Activated naive CD4-positive, alpha-beta T cell treated with anti-CD3 and anti-CD28 coated beads, Interleukin-2, amount 50 U/mL, for 72 hours (primary cell): ENCODE data around the gene NEDD8. TPM values are rescaled to one million over a fixed set of nuclear protein-coding genes. Genes with fewer than 3 reads are reported as not detected.

Experiments
- ATAC-seq, 2 donors: fragments of 150-1000 bp; cut with Tn5 transposase; 2 replicates each; pipeline ENCODE4 v1.10.0; 2021; ENCODE audit warnings: mild to moderate bottlenecking in 2 of 2, moderate library complexity in 2 of 2
- DNase-seq, 2 donors: peaks; one replicate each; pipeline ENCODE4 v3.0.0; 2021 to 2022; ENCODE audit warnings: low spot score in 2 of 2
- H3K27ac Mint-ChIP-seq, 2 donors: one replicate each; pipeline ENCODE4 v1.8.0; 2022; ENCODE audit warnings: mild to moderate bottlenecking in 2 of 2, mixed read lengths in 2 of 2
- H3K36me3 Mint-ChIP-seq, 2 donors: one replicate each; pipeline ENCODE4 v1.8.0; 2022; ENCODE audit warnings: mixed read lengths in 2 of 2
- H3K9me3 Mint-ChIP-seq, 2 donors: one replicate each; pipeline ENCODE4 v1.8.0; 2022; ENCODE audit warnings: mixed read lengths in 2 of 2
- total RNA-seq, 2 donors: library from RNA; stranded (reverse); gene quantifications; one replicate each; pipeline ENCODE4 v1.2.3, GENCODE V29; 2022

Gene NEDD8
- 100 to 1,000 TPM; 172 to 210 TPM for total RNA-seq

GRCh38 chr14:24232121-24232644, at the start of gene NEDD8:
TSS of gene NEDD8 (minus strand) at chr14:24232367. CDS start at chr14:24232267, 100 bp downstream.
- no peaks in the 10 kb centered on the region for H3K9me3 Mint-ChIP-seq
- peak; percentile 86 to 95 for ATAC-seq
- DNase-seq: peak; percentile 86
- H3K27ac Mint-ChIP-seq: peak within 1 kb of the TSS; percentile 94 to 96
- H3K36me3 Mint-ChIP-seq: peaks cover 16 to 51% of the 10 kb centered on the region in 2 donors

GRCh38 chr14:24281636-24282035, 49.5 kb upstream of the NEDD8 start:
- no peak for DNase-seq
- H3K36me3 Mint-ChIP-seq: peaks cover 4 to 8% of the 10 kb centered on the region in 2 donors
- H3K27ac Mint-ChIP-seq: no peak overlapping the region

GRCh38 chr14:24280797-24281460, 48.8 kb upstream of the NEDD8 start:
- Mint-ChIP-seq H3K9me3 (peaks cover 0 to 8% of the 10 kb centered on the region in 2 donors), H3K36me3 (peaks cover 4 to 8% of the 10 kb centered on the region in 2 donors), H3K27ac (peak overlapping the region in 1 of 2 donors; percentile 15)
- DNase-seq (no peak), ATAC-seq (no peak)

More at GRCh38 chr14:24281636-24282035, 49.5 kb upstream of the NEDD8 start:
- H3K9me3 Mint-ChIP-seq: peaks cover 0 to 8% of the 10 kb centered on the region in 2 donors
- no peak for ATAC-seq

- Mint-ChIP-seq H3K9me3 (peaks cover 0 to 8% of the 10 kb centered on the region in 2 donors), H3K27ac (peak overlapping the region; percentile 23 to 37), H3K36me3 (peaks cover 4 to 8% of the 10 kb centered on the region in 2 donors)
- peak; percentile 25 to 78 for DNase-seq
- ATAC-seq: peak; percentile 77 to 98
These were observed 47.4 kb upstream of the NEDD8 start for GRCh38 chr14:24279301-24280186.

GRCh38 chr14:24278424-24278823, 46.3 kb upstream of the NEDD8 start:
- H3K36me3 Mint-ChIP-seq: peaks cover 4 to 8% of the 10 kb centered on the region in 2 donors
- ATAC-seq: no peak

GRCh38 chr14:24277606-24278321, 45.6 kb upstream of the NEDD8 start:
- no peak for ATAC-seq
- H3K27ac Mint-ChIP-seq: peak overlapping the region; percentile 23 to 45
- peaks cover 4 to 8% of the 10 kb centered on the region in 2 donors for H3K36me3 Mint-ChIP-seq
- H3K9me3 Mint-ChIP-seq: peaks cover 0 to 8% of the 10 kb centered on the region in 2 donors
- no peak for DNase-seq

More at GRCh38 chr14:24278424-24278823, 46.3 kb upstream of the NEDD8 start:
- Mint-ChIP-seq H3K9me3 (peaks cover 0 to 8% of the 10 kb centered on the region in 2 donors), H3K27ac (peak overlapping the region; percentile 23 to 73)
- no peak for DNase-seq

GRCh38 chr14:24277071-24277470, 44.9 kb upstream of the NEDD8 start:
- H3K9me3 Mint-ChIP-seq: peaks cover 0 to 8% of the 10 kb centered on the region in 2 donors
- H3K27ac Mint-ChIP-seq: no peak overlapping the region
- peaks cover 4 to 8% of the 10 kb centered on the region in 2 donors for H3K36me3 Mint-ChIP-seq

GRCh38 chr14:24274101-24274543, 42.0 kb upstream of the NEDD8 start:
- peak; percentile 71 to 77 for ATAC-seq
- H3K27ac Mint-ChIP-seq: peak overlapping the region; percentile 45 to 73

More at GRCh38 chr14:24277071-24277470, 44.9 kb upstream of the NEDD8 start:
- ATAC-seq: no peak
- DNase-seq: no peak

GRCh38 chr14:24273422-24273998, 41.3 kb upstream of the NEDD8 start:
- ATAC-seq (no peak), DNase-seq (no peak)
- Mint-ChIP-seq H3K36me3 (peaks cover 4 to 5% of the 10 kb centered on the region in 2 donors), H3K9me3 (peaks cover 0 to 4% of the 10 kb centered on the region in 2 donors), H3K27ac (peak overlapping the region; percentile 68 to 73)

More at GRCh38 chr14:24274101-24274543, 42.0 kb upstream of the NEDD8 start:
- peak; percentile 54 to 70 for DNase-seq
- Mint-ChIP-seq H3K36me3 (peaks cover 4 to 8% of the 10 kb centered on the region in 2 donors), H3K9me3 (peaks cover 0 to 8% of the 10 kb centered on the region in 2 donors)

- Mint-ChIP-seq H3K9me3 (no peaks in the 10 kb centered on the region), H3K27ac (peak overlapping the region; percentile 11 to 90), H3K36me3 (no peaks in the 10 kb centered on the region)
- ATAC-seq (no peak), DNase-seq (no peak)
These were observed 40.3 kb upstream of the NEDD8 start for GRCh38 chr14:24272467-24272866.

- no peak for ATAC-seq
- Mint-ChIP-seq H3K36me3 (peaks cover 5 to 6% of the 10 kb centered on the region in 2 donors), H3K27ac (peak overlapping the region; percentile 90 to 92), H3K9me3 (no peaks in the 10 kb centered on the region)
- no peak for DNase-seq
These were observed 39.7 kb upstream of the NEDD8 start for GRCh38 chr14:24271834-24272263.

GRCh38 chr14:24271134-24271833, 39.1 kb upstream of the NEDD8 start, which contains the start of gene RABGGTA:
TSS of gene RABGGTA (minus strand) at chr14:24271597. CDS start at chr14:24271115, 482 bp downstream.
- DNase-seq: peak; percentile 90 to 91
- H3K27ac Mint-ChIP-seq: peak within 1 kb of the TSS; percentile 90 to 95
- H3K36me3 Mint-ChIP-seq: peaks cover 5 to 7% of the 10 kb centered on the region in 2 donors
- no peaks in the 10 kb centered on the region for H3K9me3 Mint-ChIP-seq
- peak; percentile 81 to 87 for ATAC-seq

GRCh38 chr14:24270537-24271133, 38.5 kb upstream of the NEDD8 start:
- ATAC-seq: no peak
- H3K9me3 Mint-ChIP-seq: no peaks in the 10 kb centered on the region
- H3K36me3 Mint-ChIP-seq: peaks cover 5 to 7% of the 10 kb centered on the region in 2 donors
- H3K27ac Mint-ChIP-seq: peak overlapping the region; percentile 90 to 95
- DNase-seq: no peak

- no peak overlapping the region for H3K27ac Mint-ChIP-seq
- ATAC-seq: no peak
- no peak for DNase-seq
- peaks cover 5 to 7% of the 10 kb centered on the region in 2 donors for H3K36me3 Mint-ChIP-seq
- no peaks in the 10 kb centered on the region for H3K9me3 Mint-ChIP-seq
These were observed 37.9 kb upstream of the NEDD8 start for GRCh38 chr14:24269910-24270536.
